Raji (cell line): ENCODE data around the gene PRPF8.

Experiments
- POLR2A ChIP-seq: IDR thresholded peaks from 2 replicates; pipeline ENCODE4 v1.6.1; 2011; ENCODE audit warnings: low read depth, low read length, control low read depth; ENCODE audit not compliant: insufficient read depth

PRPF8 gene

GRCh38 chr17:1627182-1627981 lies 57.3 kb downstream of the PRPF8 start:
- peak; percentile 70 for TF ChIP-seq POLR2A

- no peak for TF ChIP-seq POLR2A
These were observed 58.3 kb downstream of the PRPF8 start for GRCh38 chr17:1626333-1626732.

GRCh38 chr17:1625581-1625980 lies 59.1 kb downstream of the PRPF8 start:
- no peak for TF ChIP-seq POLR2A

GRCh38 chr17:1625053-1625452 lies 59.6 kb downstream of the PRPF8 start:
- no peak for TF ChIP-seq POLR2A

GRCh38 chr17:1624650-1625049 lies 60.0 kb downstream of the PRPF8 start:
- TF ChIP-seq POLR2A = no peak

- TF ChIP-seq POLR2A = no peak
These were observed 61.5 kb downstream of the PRPF8 start for GRCh38 chr17:1623057-1623630.

- TF ChIP-seq POLR2A = no peak
These were observed 63.3 kb downstream of the PRPF8 start for GRCh38 chr17:1621273-1621954.

- no peak for TF ChIP-seq POLR2A
These were observed 64.2 kb downstream of the PRPF8 start for GRCh38 chr17:1620486-1620885.

- TF ChIP-seq POLR2A = no peak
These were observed 67.0 kb downstream of the PRPF8 start for GRCh38 chr17:1617620-1618174.

GRCh38 chr17:1616101-1616500 lies 68.6 kb downstream of the PRPF8 start:
- no peak for TF ChIP-seq POLR2A

- TF ChIP-seq POLR2A = no peak
These were observed 72.3 kb downstream of the PRPF8 start for GRCh38 chr17:1612400-1612799.

GRCh38 chr17:1611715-1612114 lies 73.0 kb downstream of the PRPF8 start:
- no peak for TF ChIP-seq POLR2A

GRCh38 chr17:1608676-1609075 lies 76.0 kb downstream of the PRPF8 start:
- no peak for TF ChIP-seq POLR2A

- no peak for TF ChIP-seq POLR2A
These were observed 76.7 kb downstream of the PRPF8 start for GRCh38 chr17:1607971-1608320.

- TF ChIP-seq POLR2A = no peak
These were observed 78.2 kb downstream of the PRPF8 start for GRCh38 chr17:1606352-1606985.

GRCh38 chr17:1605681-1606351 lies 78.9 kb downstream of the PRPF8 start:
- no peak for TF ChIP-seq POLR2A
